ENCODE measurements around the gene PRDM7. TPM values are rescaled to one million over a fixed set of nuclear protein-coding genes. Genes with fewer than 3 reads are reported as not detected.

Gene PRDM7
- total and polyA plus RNA-seq, 9 of the 15 experiments (the other 6 are each of a cell fraction or from before 2014, with no cell fraction given): not detected

DNA sequence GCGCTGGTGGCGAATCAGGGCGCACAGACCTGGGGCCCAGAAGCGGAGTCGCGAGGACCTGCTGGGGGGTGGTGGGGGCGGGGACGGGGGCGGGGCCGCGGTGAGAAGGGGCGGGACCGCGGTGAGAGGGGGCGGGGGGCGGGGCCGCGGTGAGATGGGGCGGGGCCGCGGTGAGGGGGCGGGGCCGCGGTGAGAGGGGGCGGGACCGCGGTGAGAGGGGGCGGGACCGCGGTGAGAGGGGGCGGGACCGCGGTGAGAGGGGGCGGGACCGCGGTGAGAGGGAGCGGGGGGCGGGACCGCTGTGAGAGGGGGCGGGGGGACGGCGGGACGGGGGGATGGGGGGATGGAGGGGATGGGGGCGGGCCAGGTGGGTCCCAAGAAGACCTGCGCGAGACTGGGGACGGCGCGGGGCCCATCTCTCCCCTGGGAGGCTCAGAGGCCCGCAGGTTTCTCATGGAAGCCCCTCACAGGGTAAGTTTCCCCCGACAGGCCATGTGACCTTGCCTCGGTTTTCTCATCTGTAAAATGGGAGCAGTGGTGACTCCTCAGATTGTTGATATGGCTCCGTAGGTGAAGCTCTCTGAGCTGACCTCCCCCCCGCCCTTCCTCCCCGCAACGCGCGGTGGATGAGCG lies 29.3 kb downstream of the PRDM7 start (continued):
- TF ChIP-seq, protein P1, sequence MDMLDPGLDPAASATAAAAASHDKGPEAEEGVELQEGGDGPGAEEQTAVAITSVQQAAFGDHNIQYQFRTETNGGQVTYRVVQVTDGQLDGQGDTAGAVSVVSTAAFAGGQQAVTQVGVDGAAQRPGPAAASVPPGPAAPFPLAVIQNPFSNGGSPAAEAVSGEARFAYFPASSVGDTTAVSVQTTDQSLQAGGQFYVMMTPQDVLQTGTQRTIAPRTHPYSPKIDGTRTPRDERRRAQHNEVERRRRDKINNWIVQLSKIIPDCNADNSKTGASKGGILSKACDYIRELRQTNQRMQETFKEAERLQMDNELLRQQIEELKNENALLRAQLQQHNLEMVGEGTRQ (CRISPR knock-in tag; IDR thresholded peaks at IDR 0.05): peak; percentile 50
- TF ChIP-seq ESRRA (IDR thresholded peaks at IDR 0.05; ENCODE audit: borderline replicate concordance, low read depth) (peak; percentile 87), HDAC2 (IDR thresholded peaks at IDR 0.05) (peak; percentile 60; the same call in 1 of the 2 replicates), CBX3 (IDR thresholded peaks at IDR 0.05; ENCODE audit: borderline replicate concordance in 1 of 2, low read length in 2 of 2) (peak in 1 of 2 experiments; percentile 80; a peak in 1 of 3 replicates), BDP1 (IDR thresholded peaks at IDR 0.05; ENCODE audit: insufficient read depth, insufficient read length) (no peak), ZNF507 (tag; conservative IDR thresholded peaks at IDR 0.05) (no peak), RBM25 (IDR thresholded peaks at IDR 0.05; ENCODE audit: low read depth, low read length, severe bottlenecking) (peak; percentile 86)

DNA sequence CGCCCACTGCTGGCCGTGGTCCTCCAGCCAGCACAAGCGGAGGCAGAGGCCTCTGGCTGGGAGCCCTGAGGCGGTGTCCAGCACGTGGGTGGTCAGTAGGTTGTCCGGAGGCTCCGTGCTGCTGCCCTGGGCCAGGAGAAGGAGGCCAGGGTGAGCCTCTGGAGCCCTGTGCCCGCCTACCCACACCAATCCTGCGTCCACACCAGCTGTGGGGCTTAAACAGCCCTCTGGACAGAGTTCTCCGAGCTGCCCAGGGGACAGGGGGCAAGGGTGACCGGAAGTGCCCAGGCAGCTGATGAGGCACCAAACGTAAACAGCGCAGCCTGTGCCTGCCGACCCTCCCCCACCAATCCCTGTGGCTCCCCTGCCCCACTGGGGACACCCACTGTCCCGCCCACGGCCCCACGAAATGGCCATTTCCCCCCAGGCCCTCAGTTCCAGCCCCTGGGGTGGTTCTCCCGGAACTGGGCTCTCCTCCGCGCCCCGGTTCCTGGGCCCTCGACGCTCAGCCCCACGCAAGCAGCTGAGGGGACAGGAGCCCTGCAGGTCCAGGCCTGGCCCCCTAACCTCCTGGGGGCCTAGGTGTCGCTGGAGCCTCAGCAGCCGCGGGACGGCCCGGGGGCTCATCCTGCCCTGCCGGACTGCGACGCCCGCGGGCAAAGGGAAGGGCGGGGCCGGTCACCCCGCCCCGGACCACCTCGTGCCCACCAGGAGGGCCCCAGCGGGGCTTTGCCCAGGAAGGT lies 30.0 kb downstream of the PRDM7 start:
- peak overlapping the region; percentile 70 for H3K4me2 ChIP-seq (ENCODE audit: insufficient read depth, low read length)
- H3K9me1 ChIP-seq (ENCODE audit: control insufficient read depth, insufficient read depth, low read length): no peaks in the 10 kb centered on the region
- CTCF ChIA-PET (ENCODE audit: low intra/inter-chr PET ratio): interaction anchor here (0.6 kb wide), 1 partner anchor 97 kb away, joined by 4 read pairs; no protein-coding TSS in a partner anchor
- intact Hi-C loops (cut with micrococcal nuclease) (no loop called here), in situ Hi-C loops (cut with MboI) (no loop called here)
- no peaks in the 10 kb centered on the region; the same call in 2 of the 3 replicates for H3K79me2 ChIP-seq (ENCODE audit: control insufficient read depth, insufficient read depth, low read length)
- H3K27me3 ChIP-seq (ENCODE audit: control insufficient read depth in 2 of 2, insufficient read depth in 2 of 2, low read length in 2 of 2): no peaks in the 10 kb centered on the region
- peaks cover 16% of the 10 kb centered on the region; the same call in 2 of the 3 replicates for H3K36me3 ChIP-seq (ENCODE audit: control insufficient read depth, insufficient read depth, low read length)
- peak overlapping the region; percentile 86 for H2AFZ ChIP-seq (ENCODE audit: low read depth, low read length)
- peak; percentile 84 for FAIRE-seq
- H3K9ac ChIP-seq (ENCODE audit: insufficient read depth in 1 of 2, low read depth in 2 of 2, low read length in 2 of 2): peak overlapping the region; percentile 49 to 95
- peak; percentile 93 for ATAC-seq
- H3K4me1 ChIP-seq (replicated peaks in 1 of 2; ENCODE audit: control insufficient read depth in 2 of 2, insufficient read depth in 2 of 2, low read length in 2 of 2): peaks cover 18 to 39% of the 10 kb centered on the region in 2 experiments; a peak in 3 of 5 replicates
- peak overlapping the region; percentile 49 for H3K4me3 ChIP-seq
- no peaks in the 10 kb centered on the region for H3K9me3 ChIP-seq (replicated peaks; ENCODE audit: control insufficient read depth, insufficient read depth, low read depth, low read length)
- DNase-seq (ENCODE audit: extremely low read depth in 1 of 4, low spot score in 3 of 4): peak in 2 of 4 experiments; percentile 31 to 87
- POLR2A ChIA-PET: interaction anchor here (0.5 to 1.6 kb wide), 3 partner anchors 10 to 118 kb away, joined by 3 to 14 read pairs (median 3); no protein-coding TSS in a partner anchor
- BruUV-seq (replicated peaks): TSS peak; percentile 70
- no peaks in the 10 kb centered on the region for H4K20me1 ChIP-seq (replicated peaks; ENCODE audit: control insufficient read depth, insufficient read depth, low read length)
- WGBS (ENCODE audit: insufficient coverage, low coverage, missing lambda C conversion rate): 3% methylated on average over 35 of the region's 40 CpGs
- H3K27ac ChIP-seq (ENCODE audit: extremely low read depth, low read depth, low read length): peak overlapping the region; percentile 54
- TF ChIP-seq ERF (CRISPR knock-in tag; IDR thresholded peaks at IDR 0.05): 0 out of 2 replicates have a peak, but pooled peaks have one; percentile 28
- 0 out of 2 replicates have a peak, but pooled peaks have one; percentile 62 for TF ChIP-seq KDM2B (CRISPR knock-in tag; IDR thresholded peaks at IDR 0.05)
- TF ChIP-seq, protein P2, sequence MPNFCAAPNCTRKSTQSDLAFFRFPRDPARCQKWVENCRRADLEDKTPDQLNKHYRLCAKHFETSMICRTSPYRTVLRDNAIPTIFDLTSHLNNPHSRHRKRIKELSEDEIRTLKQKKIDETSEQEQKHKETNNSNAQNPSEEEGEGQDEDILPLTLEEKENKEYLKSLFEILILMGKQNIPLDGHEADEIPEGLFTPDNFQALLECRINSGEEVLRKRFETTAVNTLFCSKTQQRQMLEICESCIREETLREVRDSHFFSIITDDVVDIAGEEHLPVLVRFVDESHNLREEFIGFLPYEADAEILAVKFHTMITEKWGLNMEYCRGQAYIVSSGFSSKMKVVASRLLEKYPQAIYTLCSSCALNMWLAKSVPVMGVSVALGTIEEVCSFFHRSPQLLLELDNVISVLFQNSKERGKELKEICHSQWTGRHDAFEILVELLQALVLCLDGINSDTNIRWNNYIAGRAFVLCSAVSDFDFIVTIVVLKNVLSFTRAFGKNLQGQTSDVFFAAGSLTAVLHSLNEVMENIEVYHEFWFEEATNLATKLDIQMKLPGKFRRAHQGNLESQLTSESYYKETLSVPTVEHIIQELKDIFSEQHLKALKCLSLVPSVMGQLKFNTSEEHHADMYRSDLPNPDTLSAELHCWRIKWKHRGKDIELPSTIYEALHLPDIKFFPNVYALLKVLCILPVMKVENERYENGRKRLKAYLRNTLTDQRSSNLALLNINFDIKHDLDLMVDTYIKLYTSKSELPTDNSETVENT (CRISPR knock-in tag; IDR thresholded peaks at IDR 0.05): no peak
- peak; percentile 69 for TF ChIP-seq BHLHE40 (IDR thresholded peaks at IDR 0.05; ENCODE audit: low read length)
- no peak for TF ChIP-seq KLF6 (CRISPR knock-in tag; IDR thresholded peaks at IDR 0.05; ENCODE audit: borderline replicate concordance)
- TF ChIP-seq DPF2 (IDR thresholded peaks at IDR 0.05): peak; percentile 29; the same call in 1 of the 2 replicates
- TF ChIP-seq NFE2L1 (tag; IDR thresholded peaks at IDR 0.05; ENCODE audit: borderline replicate concordance, low read depth): no peak
- no peak for TF ChIP-seq ZNF23 (CRISPR knock-in tag; IDR thresholded peaks at IDR 0.05)
- TF ChIP-seq ZNF140 (CRISPR knock-in tag; IDR thresholded peaks at IDR 0.05): no peak
- no peak for TF ChIP-seq ARID1B (IDR thresholded peaks at IDR 0.05)

Data from K562 (cell line).